GM23338 (cell line): Measurements from ENCODE around the gene ST8SIA4. TPM values are rescaled to one million over a fixed set of nuclear protein-coding genes. Genes with fewer than 3 reads are reported as not detected.

Experiments
- ATAC-seq: fragments of 200-7000 bp; cut with Tn5 transposase; 3 replicates; pipeline ENCODE4 v1.9.1; 2020
- DNase-seq: peaks from one replicate; pipeline ENCODE4 v3.0.0-alpha.2; 2015; ENCODE audit warnings: low spot score
- H2AFZ ChIP-seq: fragments of 200-600 bp; sonication (generic); 2 replicates; pipeline ENCODE4 v1.8.0; 2016; ENCODE audit warnings: antibody characterized with exemption, mild to moderate bottlenecking, moderate library complexity
- H3F3A ChIP-seq: fragments of 200-600 bp; sonication (generic); replicated peaks from 2 replicates; pipeline ENCODE4 v1.8.0; 2017; ENCODE audit warnings: antibody characterized with exemption, mixed run types, low read depth
- H3K27ac ChIP-seq: fragments of 200-600 bp; sonication (generic); 2 replicates; pipeline ENCODE4 v1.6.1; 2016; ENCODE audit warnings: low read depth
- H3K27me3 ChIP-seq: fragments of 200-600 bp; sonication (generic); 2 replicates; pipeline ENCODE4 v1.8.0; 2016; ENCODE audit warnings: mild to moderate bottlenecking, mixed run types, moderate library complexity; ENCODE audit not compliant: insufficient read depth
- H3K36me3 ChIP-seq: fragments of 200-600 bp; sonication (generic); 2 replicates; pipeline ENCODE4 v1.8.0; 2016; ENCODE audit warnings: mild to moderate bottlenecking; ENCODE audit not compliant: insufficient read depth
- H3K4me1 ChIP-seq: fragments of 200-600 bp; sonication (generic); 2 replicates; pipeline ENCODE4 v1.8.0; 2016; ENCODE audit warnings: mild to moderate bottlenecking, moderate library complexity; ENCODE audit not compliant: insufficient read depth
- H3K4me2 ChIP-seq: fragments of 200-600 bp; sonication (generic); 2 replicates; pipeline ENCODE4 v1.7.1; 2017; ENCODE audit warnings: mixed run types
- H3K4me3 ChIP-seq: fragments of 200-600 bp; sonication (generic); 2 replicates; pipeline ENCODE4 v1.6.1; 2016; ENCODE audit warnings: mixed run types
- H3K79me2 ChIP-seq: fragments of 200-600 bp; sonication (generic); replicated peaks from 2 replicates; pipeline ENCODE4 v1.8.0; 2017; ENCODE audit warnings: mild to moderate bottlenecking; ENCODE audit not compliant: insufficient read depth
- H3K9me2 ChIP-seq: fragments of 200-600 bp; sonication (generic); 2 replicates; pipeline ENCODE4 v1.8.0; 2017; ENCODE audit not compliant: insufficient read depth
- H4K20me1 ChIP-seq: fragments of 200-600 bp; sonication (generic); replicated peaks from 2 replicates; pipeline ENCODE4 v1.8.0; 2017; ENCODE audit warnings: mild to moderate bottlenecking; ENCODE audit not compliant: insufficient read depth
- H3K27ac Mint-ChIP-seq: 2 replicates; pipeline ENCODE4 v1.8.0; 2020; ENCODE audit warnings: inconsistent platforms, mild to moderate bottlenecking, moderate library complexity, mixed read lengths
- H3K27me3 Mint-ChIP-seq: 3 replicates; pipeline ENCODE4 v1.8.0; 2022; ENCODE audit warnings: low read depth, mild to moderate bottlenecking, moderate library complexity, mixed read lengths, inconsistent platforms; ENCODE audit not compliant: insufficient read depth, poor library complexity
- H3K36me3 Mint-ChIP-seq: 3 replicates; pipeline ENCODE4 v1.8.0; 2021; ENCODE audit warnings: low read depth, mild to moderate bottlenecking, inconsistent platforms, moderate library complexity, mixed read lengths
- H3K4me1 Mint-ChIP-seq: 3 replicates; pipeline ENCODE4 v1.8.0; 2020; ENCODE audit warnings: mild to moderate bottlenecking, inconsistent platforms, mixed read lengths
- H3K4me3 Mint-ChIP-seq: 3 replicates; pipeline ENCODE4 v1.8.0; 2021; ENCODE audit warnings: moderate library complexity, mild to moderate bottlenecking, inconsistent platforms, mixed read lengths
- H3K9me3 Mint-ChIP-seq: 3 replicates; pipeline ENCODE4 v1.8.0; 2020; ENCODE audit warnings: moderate library complexity, mild to moderate bottlenecking, inconsistent platforms, mixed read lengths
- EZH2 ChIP-seq: fragments of 200-600 bp; sonication (generic); IDR thresholded peaks from one replicate; pipeline ENCODE4 v1.8.0; 2017; ENCODE audit warnings: antibody characterized with exemption, mild to moderate bottlenecking, low read depth; ENCODE audit not compliant: unreplicated experiment
- EZH2phosphoT487 ChIP-seq: fragments of 200-600 bp; sonication (generic); IDR thresholded peaks from one replicate; pipeline ENCODE4 v1.8.1; 2018; ENCODE audit warnings: antibody characterized with exemption; ENCODE audit not compliant: unreplicated experiment
- JUNB ChIP-seq: IDR thresholded peaks from one replicate; pipeline ENCODE4 v1.6.1; 2016; ENCODE audit warnings: antibody characterized with exemption; ENCODE audit not compliant: unreplicated experiment
- STAT1 ChIP-seq: IDR thresholded peaks from one replicate; pipeline ENCODE4 v1.6.1; 2016; ENCODE audit warnings: antibody characterized with exemption; ENCODE audit not compliant: unreplicated experiment
- polyA plus RNA-seq: library from polyadenylated mRNA; unstranded; fragments of >200 nt; fragmentation: Nextera tagmentation; extraction: Ambion mirVana; gene quantifications from 2 replicates; pipeline ENCODE4 v1.2.1, GENCODE V29; 2016
- total RNA-seq: library from RNA; depleted of rRNA; stranded (reverse); fragments of >200 nt; shearing (Covaris generic); gene quantifications from 2 replicates; pipeline ENCODE4 v1.2.3, GENCODE V29; 2014
- TF ChIP-seq, protein P1 (sequence below), 2 experiments: fragments of 200-600 bp in 1 of 2; sonication (generic) in 1 of 2; conservative IDR thresholded peaks; 2 replicates each; pipeline versions ENCODE4 v1.5.1 to v1.6.1; 2016 to 2017; ENCODE audit warnings: antibody characterized with exemption in 2 of 2, low read depth in 2 of 2, mild to moderate bottlenecking in 2 of 2, moderate library complexity in 1 of 2
- TF ChIP-seq, protein P2 (sequence below): fragments of 250-450 bp; sonication (Bioruptor Pico); IDR thresholded peaks from 2 replicates; pipeline ENCODE4 v1.5.0; 2020; ENCODE audit warnings: mild to moderate bottlenecking, moderate library complexity

ST8SIA4 gene
- total and polyA plus RNA-seq, 2 experiments from 2014 or later, result 0.11 to 0.28 TPM

DNA sequence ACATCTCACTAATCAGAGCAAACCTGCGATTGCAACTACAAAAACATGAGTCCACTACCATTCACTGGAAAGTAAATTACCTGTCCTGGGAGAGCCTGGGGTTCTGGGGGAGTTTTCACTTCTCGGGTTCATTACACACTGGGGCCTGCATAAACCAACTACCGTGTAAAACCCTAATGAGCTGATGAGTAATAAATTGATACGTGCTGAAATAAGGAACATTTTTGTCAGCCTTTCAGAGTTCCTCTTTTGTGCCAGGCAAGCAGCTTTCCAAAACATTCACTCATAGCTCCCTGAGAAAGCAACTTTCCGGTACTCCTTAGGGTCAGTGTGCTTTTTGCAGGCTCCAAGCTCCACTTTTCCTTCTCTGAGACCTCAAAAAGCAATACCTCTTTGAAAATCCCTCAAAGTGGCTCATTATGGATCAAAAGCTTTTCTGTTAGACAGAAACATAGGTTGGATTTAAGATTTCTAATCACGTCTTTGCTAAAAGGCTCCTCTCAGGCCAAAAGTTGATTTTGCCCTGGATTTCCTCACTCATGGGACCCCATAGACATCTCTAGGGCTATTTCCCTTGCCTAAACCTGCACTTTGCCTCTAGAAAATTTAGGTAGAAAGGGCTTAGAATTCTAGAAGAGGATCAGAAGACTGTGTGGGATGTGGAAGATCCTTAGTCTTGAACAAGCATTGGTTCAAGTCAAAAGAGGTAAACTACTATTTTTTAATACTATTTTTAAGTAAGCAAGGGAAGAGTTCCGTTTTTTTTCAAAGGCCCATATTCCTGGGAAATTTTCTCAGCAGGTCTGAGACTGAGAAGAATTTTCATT is 74.8 kb downstream of the ST8SIA4 start:
- Histone ChIP-seq H2AFZ (peak overlapping the region; percentile 29; the same call in 1 of the 2 replicates), H3K36me3 (no peaks in the 10 kb centered on the region), H3K4me1 (peaks cover 17% of the 10 kb centered on the region), H3F3A (no peaks in the 10 kb centered on the region), H3K4me2 (no peak overlapping the region), H3K27ac (no peak overlapping the region), H4K20me1 (no peaks in the 10 kb centered on the region), H3K27me3 (no peaks in the 10 kb centered on the region), H3K79me2 (no peaks in the 10 kb centered on the region), H3K9me2 (no peaks in the 10 kb centered on the region), H3K4me3 (no peak overlapping the region)
- no peaks in the 10 kb centered on the region for H3K9me3 Mint-ChIP-seq
- H3K36me3 Mint-ChIP-seq, result no peaks in the 10 kb centered on the region
- peaks cover 23% of the 10 kb centered on the region; the same call in 2 of the 3 replicates for H3K4me1 Mint-ChIP-seq
- H3K4me3 Mint-ChIP-seq, result no peak overlapping the region
- TF ChIP-seq JUNB (no peak), EZH2 (no peak), STAT1 (no peak), EZH2phosphoT487 (no peak)
- TF ChIP-seq, protein P1, sequence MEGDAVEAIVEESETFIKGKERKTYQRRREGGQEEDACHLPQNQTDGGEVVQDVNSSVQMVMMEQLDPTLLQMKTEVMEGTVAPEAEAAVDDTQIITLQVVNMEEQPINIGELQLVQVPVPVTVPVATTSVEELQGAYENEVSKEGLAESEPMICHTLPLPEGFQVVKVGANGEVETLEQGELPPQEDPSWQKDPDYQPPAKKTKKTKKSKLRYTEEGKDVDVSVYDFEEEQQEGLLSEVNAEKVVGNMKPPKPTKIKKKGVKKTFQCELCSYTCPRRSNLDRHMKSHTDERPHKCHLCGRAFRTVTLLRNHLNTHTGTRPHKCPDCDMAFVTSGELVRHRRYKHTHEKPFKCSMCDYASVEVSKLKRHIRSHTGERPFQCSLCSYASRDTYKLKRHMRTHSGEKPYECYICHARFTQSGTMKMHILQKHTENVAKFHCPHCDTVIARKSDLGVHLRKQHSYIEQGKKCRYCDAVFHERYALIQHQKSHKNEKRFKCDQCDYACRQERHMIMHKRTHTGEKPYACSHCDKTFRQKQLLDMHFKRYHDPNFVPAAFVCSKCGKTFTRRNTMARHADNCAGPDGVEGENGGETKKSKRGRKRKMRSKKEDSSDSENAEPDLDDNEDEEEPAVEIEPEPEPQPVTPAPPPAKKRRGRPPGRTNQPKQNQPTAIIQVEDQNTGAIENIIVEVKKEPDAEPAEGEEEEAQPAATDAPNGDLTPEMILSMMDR (conservative IDR thresholded peaks at IDR 0.05; ENCODE audit: low read depth in 2 of 2), result no peak
- TF ChIP-seq, protein P2, sequence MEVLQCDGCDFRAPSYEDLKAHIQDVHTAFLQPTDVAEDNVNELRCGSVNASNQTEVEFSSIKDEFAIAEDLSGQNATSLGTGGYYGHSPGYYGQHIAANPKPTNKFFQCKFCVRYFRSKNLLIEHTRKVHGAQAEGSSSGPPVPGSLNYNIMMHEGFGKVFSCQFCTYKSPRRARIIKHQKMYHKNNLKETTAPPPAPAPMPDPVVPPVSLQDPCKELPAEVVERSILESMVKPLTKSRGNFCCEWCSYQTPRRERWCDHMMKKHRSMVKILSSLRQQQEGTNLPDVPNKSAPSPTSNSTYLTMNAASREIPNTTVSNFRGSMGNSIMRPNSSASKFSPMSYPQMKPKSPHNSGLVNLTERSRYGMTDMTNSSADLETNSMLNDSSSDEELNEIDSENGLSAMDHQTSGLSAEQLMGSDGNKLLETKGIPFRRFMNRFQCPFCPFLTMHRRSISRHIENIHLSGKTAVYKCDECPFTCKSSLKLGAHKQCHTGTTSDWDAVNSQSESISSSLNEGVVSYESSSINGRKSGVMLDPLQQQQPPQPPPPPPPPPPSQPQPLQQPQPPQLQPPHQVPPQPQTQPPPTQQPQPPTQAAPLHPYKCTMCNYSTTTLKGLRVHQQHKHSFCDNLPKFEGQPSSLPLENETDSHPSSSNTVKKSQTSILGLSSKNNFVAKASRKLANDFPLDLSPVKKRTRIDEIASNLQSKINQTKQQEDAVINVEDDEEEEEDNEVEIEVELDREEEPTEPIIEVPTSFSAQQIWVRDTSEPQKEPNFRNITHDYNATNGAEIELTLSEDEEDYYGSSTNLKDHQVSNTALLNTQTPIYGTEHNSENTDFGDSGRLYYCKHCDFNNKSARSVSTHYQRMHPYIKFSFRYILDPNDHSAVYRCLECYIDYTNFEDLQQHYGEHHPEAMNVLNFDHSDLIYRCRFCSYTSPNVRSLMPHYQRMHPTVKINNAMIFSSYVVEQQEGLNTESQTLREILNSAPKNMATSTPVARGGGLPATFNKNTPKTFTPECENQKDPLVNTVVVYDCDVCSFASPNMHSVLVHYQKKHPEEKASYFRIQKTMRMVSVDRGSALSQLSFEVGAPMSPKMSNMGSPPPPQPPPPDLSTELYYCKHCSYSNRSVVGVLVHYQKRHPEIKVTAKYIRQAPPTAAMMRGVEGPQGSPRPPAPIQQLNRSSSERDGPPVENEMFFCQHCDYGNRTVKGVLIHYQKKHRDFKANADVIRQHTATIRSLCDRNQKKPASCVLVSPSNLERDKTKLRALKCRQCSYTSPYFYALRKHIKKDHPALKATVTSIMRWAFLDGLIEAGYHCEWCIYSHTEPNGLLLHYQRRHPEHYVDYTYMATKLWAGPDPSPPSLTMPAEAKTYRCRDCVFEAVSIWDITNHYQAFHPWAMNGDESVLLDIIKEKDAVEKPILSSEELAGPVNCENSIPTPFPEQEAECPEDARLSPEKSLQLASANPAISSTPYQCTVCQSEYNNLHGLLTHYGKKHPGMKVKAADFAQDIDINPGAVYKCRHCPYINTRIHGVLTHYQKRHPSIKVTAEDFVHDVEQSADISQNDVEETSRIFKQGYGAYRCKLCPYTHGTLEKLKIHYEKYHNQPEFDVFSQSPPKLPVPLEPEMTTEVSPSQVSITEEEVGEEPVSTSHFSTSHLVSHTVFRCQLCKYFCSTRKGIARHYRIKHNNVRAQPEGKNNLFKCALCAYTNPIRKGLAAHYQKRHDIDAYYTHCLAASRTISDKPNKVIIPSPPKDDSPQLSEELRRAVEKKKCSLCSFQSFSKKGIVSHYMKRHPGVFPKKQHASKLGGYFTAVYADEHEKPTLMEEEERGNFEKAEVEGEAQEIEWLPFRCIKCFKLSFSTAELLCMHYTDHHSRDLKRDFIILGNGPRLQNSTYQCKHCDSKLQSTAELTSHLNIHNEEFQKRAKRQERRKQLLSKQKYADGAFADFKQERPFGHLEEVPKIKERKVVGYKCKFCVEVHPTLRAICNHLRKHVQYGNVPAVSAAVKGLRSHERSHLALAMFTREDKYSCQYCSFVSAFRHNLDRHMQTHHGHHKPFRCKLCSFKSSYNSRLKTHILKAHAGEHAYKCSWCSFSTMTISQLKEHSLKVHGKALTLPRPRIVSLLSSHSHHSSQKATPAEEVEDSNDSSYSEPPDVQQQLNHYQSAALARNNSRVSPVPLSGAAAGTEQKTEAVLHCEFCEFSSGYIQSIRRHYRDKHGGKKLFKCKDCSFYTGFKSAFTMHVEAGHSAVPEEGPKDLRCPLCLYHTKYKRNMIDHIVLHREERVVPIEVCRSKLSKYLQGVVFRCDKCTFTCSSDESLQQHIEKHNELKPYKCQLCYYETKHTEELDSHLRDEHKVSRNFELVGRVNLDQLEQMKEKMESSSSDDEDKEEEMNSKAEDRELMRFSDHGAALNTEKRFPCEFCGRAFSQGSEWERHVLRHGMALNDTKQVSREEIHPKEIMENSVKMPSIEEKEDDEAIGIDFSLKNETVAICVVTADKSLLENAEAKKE (CRISPR knock-in tag), result no peak
- peak overlapping the region; percentile 50; the same call in 1 of the 2 replicates for H3K27ac Mint-ChIP-seq
- H3K27me3 Mint-ChIP-seq, result no peaks in the 10 kb centered on the region
- DNase-seq (no peak), ATAC-seq (no peak)
